ENCODE results near the gene HBM. TPM values are rescaled to one million over a fixed set of nuclear protein-coding genes. Genes with fewer than 3 reads are reported as not detected.

HBM gene
- total RNA-seq, 2 donors from 2014 or later, result not detected

GRCh38 chr16:180681-181564, 15.1 kb downstream of the HBM start:
- Histone ChIP-seq H3K4me1 (replicated peaks) (peaks cover 10% of the 10 kb centered on the region), H3K27ac (no peak overlapping the region), H3K9me3 (no peaks in the 10 kb centered on the region), H3K27me3 (replicated peaks; ENCODE audit: insufficient read depth) (peaks cover 6% of the 10 kb centered on the region), H3K4me3 (peak overlapping the region; percentile 1 to 19), H3K36me3 (no peaks in the 10 kb centered on the region)
- TF ChIP-seq POLR2AphosphoS5 (IDR thresholded peaks at IDR 0.05) (no peak), POLR2A (IDR thresholded peaks at IDR 0.05) (no peak), CTCF (IDR thresholded peaks at IDR 0.05) (no peak)
- under 1% methylated on average over 45 of the region's 89 CpGs for WGBS
- DNase-seq (ENCODE audit: low spot score), result no peak
- intact Hi-C loops (cut with DNase I), result no loop called here

DNA sequence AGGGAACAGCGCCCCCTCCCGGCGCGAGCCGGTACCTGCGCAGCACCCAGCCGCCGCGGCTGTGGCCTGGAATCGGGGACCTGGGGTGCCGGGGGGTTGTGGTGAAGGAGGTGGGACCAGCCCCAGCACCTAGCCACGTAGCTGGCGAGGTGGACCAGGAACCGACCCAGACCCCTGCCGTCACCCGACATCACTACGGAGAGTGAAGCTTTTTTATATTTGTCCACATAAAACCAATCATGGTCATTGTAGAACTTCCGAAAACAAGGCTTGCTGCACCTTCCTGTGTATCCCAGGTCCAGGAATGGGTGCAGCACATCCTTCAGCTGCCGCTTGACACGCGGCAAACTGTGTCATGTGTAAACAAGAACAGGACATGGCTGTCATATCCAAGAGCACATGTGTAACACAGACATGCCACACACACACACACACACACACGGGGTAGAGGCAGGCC, 15.8 kb downstream of the HBM start:
- H3K27me3 ChIP-seq (replicated peaks; ENCODE audit: insufficient read depth), result peaks cover 6% of the 10 kb centered on the region
- H3K4me3 ChIP-seq, result peak overlapping the region in 1 of 2 donors; percentile 19
- intact Hi-C loops (cut with DNase I), result no loop called here
- TF ChIP-seq POLR2A (IDR thresholded peaks at IDR 0.05) (no peak), CTCF (IDR thresholded peaks at IDR 0.05) (peak; percentile 90 to 93 (median 91))
- WGBS, result 10% methylated on average over 21 of the region's 22 CpGs
- peaks cover 10% of the 10 kb centered on the region for H3K4me1 ChIP-seq (replicated peaks)
- H3K36me3 ChIP-seq, result no peaks in the 10 kb centered on the region
- peak; percentile 50 for DNase-seq (ENCODE audit: low spot score)
- H3K27ac ChIP-seq, result no peak overlapping the region
- H3K9me3 ChIP-seq, result no peaks in the 10 kb centered on the region

DNA sequence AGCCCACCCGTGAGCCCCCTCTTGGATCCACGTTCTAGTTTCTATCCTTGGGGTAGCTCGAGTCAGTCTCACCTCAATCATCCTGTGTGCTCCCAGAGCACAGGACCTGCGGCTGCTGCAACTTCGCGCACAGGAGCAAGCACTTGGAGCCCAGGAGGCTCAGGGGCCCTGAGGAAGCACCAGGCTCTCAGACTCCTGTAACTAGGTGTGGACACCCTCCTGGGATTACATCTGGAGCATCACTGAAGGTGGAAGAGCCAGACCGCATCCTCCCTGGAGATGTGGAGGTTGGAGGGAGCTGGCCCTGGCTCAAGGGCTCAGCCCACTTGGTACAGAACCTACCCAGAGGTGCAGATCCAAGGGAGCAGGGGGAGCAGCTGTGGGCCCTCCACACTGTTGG, 17.2 kb downstream of the HBM start:
- intact Hi-C loops (cut with DNase I), result no loop called here
- TF ChIP-seq CTCF (IDR thresholded peaks at IDR 0.05), result no peak
- no peak for TF ChIP-seq POLR2A (IDR thresholded peaks at IDR 0.05)
- TF ChIP-seq POLR2AphosphoS5 (IDR thresholded peaks at IDR 0.05), result no peak
- peaks cover 10% of the 10 kb centered on the region for H3K4me1 ChIP-seq (replicated peaks)

GRCh38 chr16:185213-185612, 19.4 kb downstream of the HBM start:
- WGBS, result 75% methylated on average over 13 of the region's 13 CpGs
- intact Hi-C loops (cut with DNase I), result no loop called here
- peaks cover 0 to 7% of the 10 kb centered on the region in 2 donors for H3K36me3 ChIP-seq
- DNase-seq (ENCODE audit: low spot score), result no peak
- no peaks in the 10 kb centered on the region for H3K27me3 ChIP-seq (replicated peaks; ENCODE audit: insufficient read depth)
- no peak overlapping the region for H3K27ac ChIP-seq
- H3K4me3 ChIP-seq, result no peak overlapping the region
- H3K9me3 ChIP-seq, result no peaks in the 10 kb centered on the region
- TF ChIP-seq POLR2A (IDR thresholded peaks at IDR 0.05) (no peak), POLR2AphosphoS5 (IDR thresholded peaks at IDR 0.05) (no peak), CTCF (IDR thresholded peaks at IDR 0.05) (no peak)
- peaks cover 9% of the 10 kb centered on the region for H3K4me1 ChIP-seq (replicated peaks)

More for the DNA sequence above, 17.2 kb downstream of the HBM start:
- Histone ChIP-seq H3K36me3 (no peaks in the 10 kb centered on the region), H3K27me3 (replicated peaks; ENCODE audit: insufficient read depth) (peaks cover 2% of the 10 kb centered on the region), H3K4me3 (no peak overlapping the region), H3K27ac (no peak overlapping the region), H3K9me3 (no peaks in the 10 kb centered on the region)
- WGBS, result 76% methylated on average over 7 of the region's 7 CpGs
- no peak for DNase-seq (ENCODE audit: low spot score)

- DNase-seq (ENCODE audit: low spot score), result no peak
- H3K36me3 ChIP-seq, result peaks cover 0 to 11% of the 10 kb centered on the region in 2 donors
- H3K27ac ChIP-seq, result no peak overlapping the region
- WGBS, result 79% methylated on average over 9 of the region's 11 CpGs
- H3K27me3 ChIP-seq (replicated peaks; ENCODE audit: insufficient read depth), result no peaks in the 10 kb centered on the region
- H3K4me1 ChIP-seq (replicated peaks), result peaks cover 4% of the 10 kb centered on the region
- no peak overlapping the region for H3K4me3 ChIP-seq
- H3K9me3 ChIP-seq, result no peaks in the 10 kb centered on the region
- intact Hi-C loops (cut with DNase I), result no loop called here
- TF ChIP-seq POLR2AphosphoS5 (IDR thresholded peaks at IDR 0.05) (no peak), CTCF (IDR thresholded peaks at IDR 0.05) (no peak), POLR2A (IDR thresholded peaks at IDR 0.05) (no peak)
Observed at GRCh38 chr16:185691-186090, 19.9 kb downstream of the HBM start.
